Mucosa of stomach (tissue), 1 donor: ENCODE data around the gene SLC8A3.

Experiments used
- H3K27me3 ChIP-seq: one replicate; pipeline ENCODE4 v1.7.0; 2013; ENCODE audit warnings: mild to moderate bottlenecking, low read length; ENCODE audit not compliant: control insufficient read depth, insufficient read depth
- H3K36me3 ChIP-seq: one replicate; pipeline ENCODE4 v1.7.0; 2013; ENCODE audit warnings: low read length; ENCODE audit not compliant: control insufficient read depth, insufficient read depth
- H3K4me1 ChIP-seq: one replicate; pipeline ENCODE4 v1.7.0; 2013; ENCODE audit warnings: mild to moderate bottlenecking, low read length; ENCODE audit not compliant: control insufficient read depth, insufficient read depth
- H3K4me3 ChIP-seq: one replicate; pipeline ENCODE4 v1.7.0; 2013; ENCODE audit warnings: low read length
- H3K9ac ChIP-seq: one replicate; pipeline ENCODE4 v1.7.0; 2013; ENCODE audit warnings: mild to moderate bottlenecking, low read length, moderate library complexity
- H3K9me3 ChIP-seq: one replicate; pipeline ENCODE4 v1.7.0; 2013; ENCODE audit warnings: mild to moderate bottlenecking, low read length, moderate library complexity; ENCODE audit not compliant: control insufficient read depth
- donor health status: Pancreatic carcinoma.

Gene SLC8A3

GRCh38 chr14:70013271-70013873, 175.4 kb downstream of the SLC8A3 start:
- Histone ChIP-seq H3K4me3 (no peak overlapping the region), H3K27me3 (no peaks in the 10 kb centered on the region), H3K4me1 (peaks cover 6% of the 10 kb centered on the region), H3K9me3 (no peaks in the 10 kb centered on the region), H3K36me3 (no peaks in the 10 kb centered on the region), H3K9ac (no peak overlapping the region)

DNA sequence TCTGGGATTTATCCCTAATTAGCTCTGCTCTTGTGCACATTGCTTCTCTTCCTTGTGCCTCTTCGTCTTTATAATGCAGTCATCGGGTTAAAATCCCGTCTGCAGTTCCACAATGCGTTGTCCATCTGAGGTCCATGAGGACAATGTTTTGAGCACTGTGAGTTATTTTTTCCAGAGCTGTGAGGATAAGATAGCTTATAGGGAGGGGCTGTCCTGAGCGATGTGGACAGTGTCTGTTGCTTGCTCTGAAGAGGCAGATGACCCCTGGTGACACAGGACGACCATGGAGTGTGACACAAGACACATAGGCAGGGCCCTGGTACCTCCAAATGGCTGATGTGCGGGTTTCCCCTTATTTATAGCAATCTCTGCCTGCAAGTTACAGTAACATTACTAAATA, 177.0 kb downstream of the SLC8A3 start:
- Histone ChIP-seq H3K4me1 (peaks cover 5% of the 10 kb centered on the region), H3K36me3 (no peaks in the 10 kb centered on the region), H3K27me3 (no peaks in the 10 kb centered on the region), H3K4me3 (no peak overlapping the region), H3K9me3 (no peaks in the 10 kb centered on the region), H3K9ac (no peak overlapping the region)

DNA sequence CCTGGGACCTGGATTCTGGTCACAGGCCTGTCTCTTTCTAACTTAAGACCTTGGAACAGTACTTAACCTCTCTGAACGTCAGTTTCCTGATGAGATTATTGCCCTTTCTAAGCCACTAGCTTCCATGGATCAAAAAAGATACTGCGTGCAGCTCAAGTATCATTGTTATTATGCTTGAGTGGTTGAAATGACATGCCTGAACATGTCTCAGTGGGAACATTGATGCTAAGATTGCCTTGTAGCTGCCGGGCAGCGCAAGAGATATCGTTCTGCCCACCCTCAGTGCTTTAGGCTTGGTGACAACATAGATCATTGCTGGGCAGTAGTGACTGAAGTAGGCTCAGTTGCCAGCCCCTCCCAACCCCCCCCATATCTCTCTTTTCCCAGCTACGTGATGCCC, 177.7 kb downstream of the SLC8A3 start:
- no peak overlapping the region for H3K4me3 ChIP-seq
- H3K4me1 ChIP-seq, result peaks cover 5% of the 10 kb centered on the region

DNA sequence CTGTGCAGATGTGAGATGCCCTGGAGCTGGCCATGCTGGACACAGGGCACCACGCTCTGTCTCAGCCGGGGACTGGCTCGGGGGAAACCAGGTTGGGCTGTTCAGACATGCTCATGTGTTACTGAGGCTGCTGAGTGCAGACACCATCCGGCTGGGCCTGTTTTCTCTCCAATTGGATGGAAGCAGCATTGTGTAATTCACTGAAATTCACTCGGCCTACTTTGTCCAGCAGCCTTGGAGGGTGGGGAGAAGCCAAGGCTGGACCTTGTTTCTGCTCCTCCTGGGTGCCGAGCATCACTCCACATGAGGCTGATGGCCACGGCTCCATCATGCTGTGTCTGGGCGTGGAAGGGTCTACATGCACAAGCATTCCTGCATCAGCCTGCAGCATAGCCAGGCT, 178.8 kb downstream of the SLC8A3 start:
- H3K36me3 ChIP-seq, result no peaks in the 10 kb centered on the region

More for the DNA sequence above, 177.7 kb downstream of the SLC8A3 start:
- Histone ChIP-seq H3K9me3 (no peaks in the 10 kb centered on the region), H3K27me3 (no peaks in the 10 kb centered on the region), H3K9ac (no peak overlapping the region), H3K36me3 (no peaks in the 10 kb centered on the region)

DNA sequence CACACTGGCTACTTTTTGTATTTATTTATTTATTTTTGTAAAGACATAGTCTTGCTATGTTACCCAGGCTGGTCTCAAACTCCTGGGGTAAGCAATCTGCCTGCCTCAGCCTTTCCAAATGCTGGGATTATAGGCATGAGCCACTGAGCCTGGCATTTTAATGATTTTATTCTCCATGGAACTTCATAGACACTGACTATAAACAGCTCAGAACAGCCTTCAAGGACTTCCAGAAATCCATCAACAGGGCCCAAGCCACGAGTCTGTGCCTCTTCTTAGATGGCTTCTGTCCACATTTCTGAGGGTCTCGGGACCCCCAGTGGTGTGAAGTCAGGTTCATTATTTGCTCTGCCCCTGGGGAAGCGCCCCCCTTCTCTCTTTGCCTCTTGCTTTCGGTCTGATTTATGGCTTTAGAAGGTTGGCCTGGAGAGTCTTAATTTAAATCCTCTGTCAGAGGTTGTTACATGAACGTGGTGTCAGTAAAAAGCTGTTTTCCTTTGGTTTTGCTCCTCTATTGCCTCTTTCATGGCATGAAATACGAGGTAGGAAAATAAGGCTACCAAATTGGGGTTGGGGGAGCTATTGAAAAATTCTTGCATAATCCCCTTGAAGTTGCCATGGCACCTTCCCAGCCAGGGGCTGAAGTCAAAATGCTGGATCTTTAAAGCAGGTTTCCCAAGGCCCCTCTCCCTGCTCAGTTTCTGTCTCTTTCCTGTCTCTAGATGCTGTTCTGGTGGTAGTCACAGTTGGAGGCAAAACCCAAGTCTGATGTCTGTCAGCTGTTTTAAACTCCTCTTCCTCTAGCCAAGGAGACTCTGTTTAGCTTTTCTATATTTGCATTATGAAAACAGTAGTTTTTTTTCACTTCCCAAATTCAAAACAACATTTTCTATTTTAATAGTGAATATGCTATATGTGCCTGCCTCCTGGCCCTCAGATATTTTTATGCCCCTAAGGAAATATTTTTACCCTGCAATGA, 180.2 kb downstream of the SLC8A3 start:
- Histone ChIP-seq H3K4me1 (peaks cover 19% of the 10 kb centered on the region), H3K36me3 (no peaks in the 10 kb centered on the region), H3K9ac (no peak overlapping the region), H3K4me3 (no peak overlapping the region), H3K27me3 (no peaks in the 10 kb centered on the region), H3K9me3 (no peaks in the 10 kb centered on the region)

More for the DNA sequence above, 178.8 kb downstream of the SLC8A3 start:
- Histone ChIP-seq H3K4me1 (peaks cover 16% of the 10 kb centered on the region), H3K9me3 (no peaks in the 10 kb centered on the region), H3K9ac (no peak overlapping the region), H3K4me3 (no peak overlapping the region), H3K27me3 (no peaks in the 10 kb centered on the region)

DNA sequence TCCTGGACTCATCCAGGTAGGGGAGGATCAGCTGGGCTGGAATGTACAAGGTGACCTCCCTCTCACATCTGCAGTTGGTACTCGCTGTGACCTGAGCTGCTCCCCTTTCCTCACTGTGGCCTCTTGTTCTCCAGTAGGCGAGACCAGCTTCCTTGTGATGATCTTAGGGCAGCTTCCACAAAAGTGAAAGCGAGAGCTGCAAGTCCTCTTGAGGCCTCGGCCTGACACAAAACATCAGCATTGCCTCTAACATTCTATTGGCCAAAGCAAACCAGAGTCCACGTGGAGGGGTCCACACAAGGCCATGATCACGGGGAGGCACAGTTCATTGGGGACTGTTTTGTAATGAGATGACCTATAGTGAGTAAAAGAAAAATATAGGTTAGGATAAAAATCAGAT, 182.1 kb downstream of the SLC8A3 start:
- H3K27me3 ChIP-seq, result no peaks in the 10 kb centered on the region
- H3K9ac ChIP-seq, result no peak overlapping the region
- H3K36me3 ChIP-seq, result no peaks in the 10 kb centered on the region
- H3K9me3 ChIP-seq, result no peaks in the 10 kb centered on the region
- H3K4me1 ChIP-seq, result peaks cover 19% of the 10 kb centered on the region
- no peak overlapping the region for H3K4me3 ChIP-seq

DNA sequence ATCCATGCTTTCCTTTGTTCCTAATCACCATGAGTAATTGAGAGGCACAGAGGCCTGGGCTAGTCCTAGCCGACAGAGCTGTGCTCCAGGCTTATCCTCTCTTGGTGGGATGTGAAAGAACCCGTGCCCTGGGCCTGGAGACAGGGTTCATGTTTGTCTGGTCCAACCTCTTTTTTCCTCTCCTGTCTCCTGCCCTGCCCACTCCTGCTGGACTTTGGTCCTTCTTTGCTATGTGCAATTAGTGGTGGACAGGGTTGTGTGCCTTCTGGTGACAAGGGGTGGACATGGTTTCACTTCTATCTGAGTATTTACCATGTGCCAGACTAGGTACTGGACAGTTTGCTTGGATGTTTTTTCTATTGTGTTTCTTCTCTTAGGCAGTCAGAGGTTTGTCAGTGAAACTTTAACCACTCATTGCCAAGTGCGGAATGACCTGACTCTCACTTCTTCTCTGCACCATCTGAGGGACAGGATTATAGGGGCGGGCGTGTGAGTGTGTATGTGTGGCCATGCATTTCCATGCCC, 183.4 kb downstream of the SLC8A3 start:
- Histone ChIP-seq H3K9me3 (no peaks in the 10 kb centered on the region), H3K9ac (no peak overlapping the region), H3K4me1 (peaks cover 19% of the 10 kb centered on the region), H3K4me3 (no peak overlapping the region), H3K27me3 (no peaks in the 10 kb centered on the region), H3K36me3 (no peaks in the 10 kb centered on the region)

- Histone ChIP-seq H3K36me3 (no peaks in the 10 kb centered on the region), H3K27me3 (no peaks in the 10 kb centered on the region), H3K4me3 (no peak overlapping the region)
These were observed 184.0 kb downstream of the SLC8A3 start for GRCh38 chr14:70004791-70005190.

DNA sequence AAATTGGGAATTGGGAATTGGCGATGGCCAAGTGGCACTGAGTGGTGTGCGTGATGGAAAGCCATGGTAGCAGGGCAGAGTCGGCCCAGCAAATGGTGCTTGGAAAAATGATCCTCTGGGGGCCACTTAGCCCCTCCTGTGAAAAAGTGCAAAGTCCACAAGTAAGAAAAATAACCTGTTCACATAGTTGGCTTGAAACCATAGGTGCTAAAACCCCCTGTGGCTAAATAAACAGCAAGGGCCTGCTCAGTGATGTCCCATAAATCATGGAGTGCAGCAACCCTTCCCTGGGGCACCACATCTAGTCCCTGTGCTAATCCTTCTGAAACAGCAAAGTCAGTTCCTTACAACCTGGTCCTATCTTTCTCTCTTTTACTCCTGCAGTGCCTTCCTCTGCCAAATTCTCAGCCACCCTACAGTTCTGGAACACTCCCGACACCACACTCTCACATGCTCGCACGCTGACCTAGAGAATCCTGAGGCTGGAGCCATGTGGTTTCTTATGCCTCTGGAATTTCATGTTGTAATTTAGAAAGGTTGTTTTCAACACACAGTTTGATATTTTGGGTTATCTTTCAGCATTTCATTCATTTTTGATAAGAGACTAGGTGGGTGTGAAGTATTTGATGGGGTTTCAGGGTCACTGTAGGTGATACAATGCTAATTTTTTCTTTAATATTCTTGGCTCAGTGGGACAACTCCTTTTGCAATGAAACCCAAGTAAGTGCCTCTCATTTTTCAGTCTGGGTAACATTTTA, 186.0 kb downstream of the SLC8A3 start:
- no peaks in the 10 kb centered on the region for H3K36me3 ChIP-seq
- H3K9ac ChIP-seq, result no peak overlapping the region
- H3K4me1 ChIP-seq, result peaks cover 19% of the 10 kb centered on the region
- no peaks in the 10 kb centered on the region for H3K27me3 ChIP-seq
- H3K9me3 ChIP-seq, result no peaks in the 10 kb centered on the region
- no peak overlapping the region for H3K4me3 ChIP-seq

More at GRCh38 chr14:70004791-70005190, 184.0 kb downstream of the SLC8A3 start:
- Histone ChIP-seq H3K4me1 (peaks cover 19% of the 10 kb centered on the region), H3K9ac (no peak overlapping the region), H3K9me3 (no peaks in the 10 kb centered on the region)

- no peaks in the 10 kb centered on the region for H3K36me3 ChIP-seq
- H3K4me3 ChIP-seq, result no peak overlapping the region
- no peaks in the 10 kb centered on the region for H3K27me3 ChIP-seq
- no peaks in the 10 kb centered on the region for H3K9me3 ChIP-seq
- no peak overlapping the region for H3K9ac ChIP-seq
- peaks cover 15% of the 10 kb centered on the region for H3K4me1 ChIP-seq
These were observed 188.2 kb downstream of the SLC8A3 start for GRCh38 chr14:70000601-70001000.

DNA sequence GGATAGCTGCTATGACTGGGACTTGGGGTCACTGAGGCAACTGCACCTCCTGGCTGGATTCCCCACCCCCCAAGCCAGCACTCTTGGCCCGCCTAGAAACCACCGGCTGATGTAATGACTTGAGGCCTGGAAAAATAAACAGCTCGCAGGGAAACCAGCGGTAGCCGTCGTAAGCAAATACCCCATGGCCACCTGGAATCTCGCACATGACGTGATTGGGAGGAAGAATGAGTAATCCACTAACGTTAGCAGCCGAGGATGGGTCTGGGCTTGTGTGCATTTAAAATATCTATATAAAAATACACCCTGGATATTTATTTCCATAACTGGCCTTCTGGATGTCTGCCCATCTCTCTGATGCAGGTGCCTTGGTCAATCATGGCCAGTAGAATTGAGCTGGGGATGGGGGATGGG, 189.5 kb downstream of the SLC8A3 start:
- no peak overlapping the region for H3K4me3 ChIP-seq
- no peak overlapping the region for H3K9ac ChIP-seq
- H3K27me3 ChIP-seq, result no peaks in the 10 kb centered on the region
- H3K9me3 ChIP-seq, result no peaks in the 10 kb centered on the region
- H3K36me3 ChIP-seq, result no peaks in the 10 kb centered on the region
- peaks cover 4% of the 10 kb centered on the region for H3K4me1 ChIP-seq
